NB4 (cell line): ENCODE data around the gene BORCS8.
A peak's percentile ranks its signal among the peaks of the same experiment; 100 is the strongest.
"Not testable (repeated sequence)": the region's sequence is repeated elsewhere in the genome, so short reads cannot be mapped to it uniquely, and the experiment has no call there.

Source experiments
- DNase-seq: peaks from one replicate; pipeline ENCODE4 v3.0.0; 2010; ENCODE audit warnings: low read depth
- H3K4me3 ChIP-seq: one replicate; pipeline ENCODE4 v1.5.1; 2011; ENCODE audit warnings: mild to moderate bottlenecking, low read depth, low read length, moderate library complexity
- MYC ChIP-seq: IDR thresholded peaks from 2 replicates; pipeline ENCODE4 v1.6.1; 2011; ENCODE audit warnings: low read depth, low read length
- POLR2A ChIP-seq: IDR thresholded peaks from 2 replicates; pipeline ENCODE4 v1.6.1; 2011; ENCODE audit warnings: mild to moderate bottlenecking; ENCODE audit not compliant: insufficient read length; ENCODE audit errors: extremely low read depth
- TF ChIP-seq, protein P1 (sequence below): IDR thresholded peaks from one replicate; pipeline ENCODE4 v1.5.1; 2012; ENCODE audit warnings: low read depth, low read length
- TF ChIP-seq, protein P2 (sequence below): IDR thresholded peaks from 2 replicates; pipeline ENCODE4 v1.6.1; 2011; ENCODE audit warnings: low read depth, low read length

BORCS8 gene

DNA sequence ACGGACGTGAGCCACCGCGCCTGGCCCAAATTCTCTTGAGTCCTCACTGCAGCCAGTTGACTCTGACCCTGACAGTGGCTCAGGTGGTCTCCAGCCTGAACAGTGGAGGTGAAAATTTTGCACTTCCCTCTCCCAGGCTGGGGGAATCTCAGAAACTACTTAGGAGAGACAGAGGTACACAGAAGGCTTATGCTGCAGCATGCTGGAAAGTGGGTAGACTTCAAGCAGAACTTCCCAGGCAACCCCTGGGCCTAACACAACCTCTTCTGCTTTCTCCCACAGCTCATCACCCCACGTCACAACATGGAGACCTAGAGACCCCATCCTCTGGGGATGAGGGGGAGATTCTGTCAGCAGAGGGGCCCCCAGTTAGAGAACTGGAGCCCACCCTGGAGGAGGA, 34.3 kb upstream of the BORCS8 start:
- DNase-seq, result no peak
- TF ChIP-seq MYC (no peak), POLR2A (no peak)
- TF ChIP-seq, protein P1, sequence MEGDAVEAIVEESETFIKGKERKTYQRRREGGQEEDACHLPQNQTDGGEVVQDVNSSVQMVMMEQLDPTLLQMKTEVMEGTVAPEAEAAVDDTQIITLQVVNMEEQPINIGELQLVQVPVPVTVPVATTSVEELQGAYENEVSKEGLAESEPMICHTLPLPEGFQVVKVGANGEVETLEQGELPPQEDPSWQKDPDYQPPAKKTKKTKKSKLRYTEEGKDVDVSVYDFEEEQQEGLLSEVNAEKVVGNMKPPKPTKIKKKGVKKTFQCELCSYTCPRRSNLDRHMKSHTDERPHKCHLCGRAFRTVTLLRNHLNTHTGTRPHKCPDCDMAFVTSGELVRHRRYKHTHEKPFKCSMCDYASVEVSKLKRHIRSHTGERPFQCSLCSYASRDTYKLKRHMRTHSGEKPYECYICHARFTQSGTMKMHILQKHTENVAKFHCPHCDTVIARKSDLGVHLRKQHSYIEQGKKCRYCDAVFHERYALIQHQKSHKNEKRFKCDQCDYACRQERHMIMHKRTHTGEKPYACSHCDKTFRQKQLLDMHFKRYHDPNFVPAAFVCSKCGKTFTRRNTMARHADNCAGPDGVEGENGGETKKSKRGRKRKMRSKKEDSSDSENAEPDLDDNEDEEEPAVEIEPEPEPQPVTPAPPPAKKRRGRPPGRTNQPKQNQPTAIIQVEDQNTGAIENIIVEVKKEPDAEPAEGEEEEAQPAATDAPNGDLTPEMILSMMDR, result no peak
- TF ChIP-seq, protein P2, sequence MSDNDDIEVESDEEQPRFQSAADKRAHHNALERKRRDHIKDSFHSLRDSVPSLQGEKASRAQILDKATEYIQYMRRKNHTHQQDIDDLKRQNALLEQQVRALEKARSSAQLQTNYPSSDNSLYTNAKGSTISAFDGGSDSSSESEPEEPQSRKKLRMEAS, result no peak
- no peak overlapping the region for H3K4me3 ChIP-seq

DNA sequence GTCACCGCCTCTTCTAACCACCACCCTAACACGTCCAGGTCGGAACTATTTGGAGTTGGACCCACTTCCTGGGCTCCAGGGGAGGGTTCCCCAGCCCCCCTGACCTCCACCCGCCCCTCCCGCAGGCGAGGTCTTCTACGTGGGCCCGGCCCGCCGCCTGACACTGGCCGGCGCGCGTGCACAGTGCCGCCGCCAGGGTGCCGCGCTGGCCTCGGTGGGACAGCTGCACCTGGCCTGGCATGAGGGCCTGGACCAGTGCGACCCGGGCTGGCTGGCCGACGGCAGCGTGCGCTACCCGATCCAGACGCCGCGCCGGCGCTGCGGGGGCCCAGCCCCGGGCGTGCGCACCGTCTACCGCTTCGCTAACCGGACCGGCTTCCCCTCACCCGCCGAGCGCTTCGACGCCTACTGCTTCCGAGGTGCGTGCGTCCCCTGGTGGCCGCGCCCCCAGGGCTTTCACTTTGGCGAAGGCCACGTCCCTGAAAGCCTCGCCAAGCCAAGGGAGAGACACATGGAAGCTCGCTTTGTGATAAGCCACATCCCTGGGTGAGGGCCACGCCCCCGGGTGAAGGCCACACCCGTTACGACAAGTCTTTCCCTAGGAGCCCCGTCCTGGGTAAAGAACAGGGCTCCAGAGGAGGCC, 33.0 kb upstream of the BORCS8 start:
- peak; percentile 87 for DNase-seq
- no peak overlapping the region for H3K4me3 ChIP-seq
- TF ChIP-seq MYC (peak; percentile 54), POLR2A (no peak)
- TF ChIP-seq, protein P2, result peak; percentile 72
- TF ChIP-seq, protein P1, result peak; percentile 83

DNA sequence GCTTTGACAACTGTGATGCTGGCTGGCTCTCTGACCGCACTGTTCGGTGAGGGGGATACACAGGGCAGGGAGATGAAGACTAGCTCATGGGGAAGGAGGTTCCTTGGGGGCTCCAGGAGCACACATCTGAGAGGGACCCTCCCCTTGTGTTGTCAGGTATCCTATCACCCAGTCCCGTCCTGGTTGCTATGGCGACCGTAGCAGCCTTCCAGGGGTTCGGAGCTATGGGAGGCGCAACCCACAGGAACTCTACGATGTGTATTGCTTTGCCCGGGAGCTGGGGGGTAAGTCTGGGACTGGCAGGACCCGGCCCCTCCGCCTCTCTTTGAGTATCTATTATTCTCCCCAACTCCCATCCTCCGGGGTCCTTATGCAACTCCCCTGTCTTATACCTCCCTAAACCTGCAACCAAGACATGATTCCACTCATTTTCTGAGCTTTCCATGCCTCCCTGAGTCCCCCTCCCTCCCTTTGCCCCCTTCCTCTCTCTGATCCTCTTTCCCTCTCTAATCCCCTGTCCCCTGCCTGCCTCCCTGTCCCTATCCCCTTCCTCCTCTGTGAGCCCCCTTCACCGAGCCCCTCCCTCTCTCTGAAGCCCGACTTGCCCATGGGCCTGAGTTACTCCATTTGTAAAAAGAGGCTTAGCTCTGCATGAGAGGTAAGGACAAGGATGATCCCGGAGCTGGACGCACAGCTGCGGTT, 32.3 kb upstream of the BORCS8 start:
- no peak overlapping the region for H3K4me3 ChIP-seq
- no peak for DNase-seq
- TF ChIP-seq MYC, result no peak
- TF ChIP-seq, protein P2, result no peak
- TF ChIP-seq, protein P1, result no peak
- no peak for TF ChIP-seq POLR2A

DNA sequence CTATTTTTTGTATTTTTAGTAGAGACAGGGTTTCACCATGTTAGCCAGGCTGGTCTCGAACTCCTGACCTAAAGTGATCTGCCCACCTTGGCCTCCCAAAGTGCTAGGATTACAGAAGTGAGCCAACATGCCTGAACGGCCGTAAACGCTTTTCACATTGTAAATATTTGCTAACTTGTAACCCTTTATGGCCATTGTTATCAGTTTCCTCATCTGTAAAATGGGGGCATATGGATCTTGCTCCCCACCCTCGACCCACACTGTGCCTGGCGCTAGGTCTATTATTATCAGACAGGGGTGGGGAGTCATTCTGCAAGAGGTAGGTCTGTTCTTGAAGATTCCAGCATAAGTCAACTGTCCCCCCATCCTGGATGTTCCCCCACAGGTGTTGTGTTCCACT, 31.7 kb upstream of the BORCS8 start:
- H3K4me3 ChIP-seq, result no peak overlapping the region
- DNase-seq, result no peak
- no peak for TF ChIP-seq POLR2A
- TF ChIP-seq MYC, result no peak
- TF ChIP-seq, protein P2, result no peak
- TF ChIP-seq, protein P1, result no peak

DNA sequence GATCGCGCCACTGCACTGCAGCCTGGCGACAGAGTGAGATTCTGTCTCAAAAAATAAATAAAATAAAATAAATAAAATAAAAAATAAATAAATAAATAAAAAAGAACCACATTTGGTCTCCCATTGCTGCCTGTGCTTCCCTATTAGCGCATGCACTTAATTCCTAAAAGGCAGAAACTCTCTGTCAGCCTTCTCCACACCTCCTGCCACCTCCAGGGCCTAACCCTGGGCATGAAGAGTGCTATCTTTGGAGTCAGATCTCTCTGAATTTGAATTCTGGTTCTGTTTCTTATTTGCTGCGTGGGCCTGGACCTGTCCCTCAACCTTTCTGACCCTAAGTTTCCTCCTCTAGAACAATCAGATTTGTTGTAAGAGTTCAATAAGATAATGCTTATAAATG, 31.1 kb upstream of the BORCS8 start:
- TF ChIP-seq, protein P1, result no peak
- no peak for TF ChIP-seq MYC
- TF ChIP-seq, protein P2, result no peak
- TF ChIP-seq POLR2A, result no peak
- no peak for DNase-seq
- no peak overlapping the region for H3K4me3 ChIP-seq

DNA sequence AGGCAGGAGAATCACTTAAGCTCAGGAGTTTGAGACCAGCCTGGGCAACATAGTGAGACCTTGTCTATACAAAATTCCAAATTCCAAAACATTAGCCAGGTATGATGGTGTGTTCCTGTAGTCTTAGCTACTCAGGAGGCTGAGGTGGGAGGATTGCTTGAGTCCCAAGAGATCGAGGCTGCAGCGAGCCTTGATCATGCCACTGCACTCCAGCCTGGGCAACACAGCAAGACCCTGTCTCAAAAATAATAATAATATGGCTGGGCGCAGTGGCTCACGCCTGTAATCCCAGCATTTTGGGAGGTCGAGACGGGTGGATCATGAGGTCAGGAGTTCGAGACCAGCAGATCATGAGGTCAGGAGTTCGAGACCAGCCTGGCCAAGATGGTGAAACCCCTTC, 29.0 kb upstream of the BORCS8 start:
- not testable (repeated sequence) for H3K4me3 ChIP-seq, DNase-seq
